ENCODE data around the gene WNT11.
"Not testable (repeated sequence)": the region's sequence is repeated elsewhere in the genome, so short reads cannot be mapped to it uniquely, and the experiment has no call there.

The WNT11 gene

DNA sequence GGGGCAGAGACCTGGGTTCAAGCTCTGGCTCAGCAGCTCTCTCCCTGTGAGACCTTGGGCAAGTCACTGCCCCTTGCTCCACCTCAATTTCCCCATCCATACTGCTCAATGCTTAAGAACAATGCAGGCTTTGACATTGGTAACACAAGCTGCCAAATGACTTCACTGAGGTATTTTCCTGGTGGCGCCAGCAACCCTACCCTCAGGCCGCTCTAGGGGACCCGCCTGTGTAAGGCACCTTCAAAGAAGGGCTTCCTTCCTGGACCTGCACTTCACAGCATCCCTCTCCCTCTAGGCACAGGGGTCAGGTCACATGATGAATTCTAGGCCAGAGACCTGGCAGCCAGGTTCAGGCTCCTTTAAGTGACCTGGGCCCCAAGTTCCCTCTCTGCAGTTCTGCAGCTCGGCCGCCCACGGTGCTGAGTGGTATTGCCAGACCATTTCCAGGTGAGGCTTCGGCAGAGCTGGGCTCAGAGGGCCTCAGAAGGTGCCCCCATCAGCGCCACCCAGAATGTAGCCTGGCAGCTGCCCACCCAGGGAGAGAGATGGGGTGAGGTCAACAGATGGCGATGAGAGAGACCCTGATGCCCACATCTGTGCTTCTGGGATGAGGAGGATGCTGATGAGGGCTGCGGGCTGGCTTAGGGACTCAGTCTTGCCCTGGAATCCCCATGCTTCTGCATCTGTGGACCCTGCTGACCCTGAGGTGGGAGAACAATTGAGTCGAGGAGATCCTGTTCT, 4.5 kb downstream of the WNT11 start:
- DNase-seq, result no peak

DNA sequence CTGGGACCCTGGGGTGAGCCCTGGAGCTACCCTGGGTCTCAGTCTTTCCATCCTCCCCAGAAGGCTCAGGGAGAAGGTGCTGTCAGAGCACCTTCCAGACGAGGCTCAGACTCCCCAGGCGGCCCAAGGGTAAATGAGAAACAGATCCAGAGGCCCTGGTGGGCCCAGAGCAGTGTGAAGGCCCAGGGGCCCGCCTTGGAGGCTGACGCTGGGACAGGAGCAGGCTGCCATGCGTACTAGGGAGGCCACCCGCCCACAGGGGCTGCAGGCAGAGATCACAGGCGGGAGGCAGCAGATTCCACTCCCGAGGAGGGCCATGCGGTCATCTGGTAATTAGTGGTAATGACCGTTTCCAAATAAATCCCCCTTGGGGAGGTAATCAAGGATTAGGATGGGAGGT, 5.2 kb downstream of the WNT11 start:
- DNase-seq, result no peak

DNA sequence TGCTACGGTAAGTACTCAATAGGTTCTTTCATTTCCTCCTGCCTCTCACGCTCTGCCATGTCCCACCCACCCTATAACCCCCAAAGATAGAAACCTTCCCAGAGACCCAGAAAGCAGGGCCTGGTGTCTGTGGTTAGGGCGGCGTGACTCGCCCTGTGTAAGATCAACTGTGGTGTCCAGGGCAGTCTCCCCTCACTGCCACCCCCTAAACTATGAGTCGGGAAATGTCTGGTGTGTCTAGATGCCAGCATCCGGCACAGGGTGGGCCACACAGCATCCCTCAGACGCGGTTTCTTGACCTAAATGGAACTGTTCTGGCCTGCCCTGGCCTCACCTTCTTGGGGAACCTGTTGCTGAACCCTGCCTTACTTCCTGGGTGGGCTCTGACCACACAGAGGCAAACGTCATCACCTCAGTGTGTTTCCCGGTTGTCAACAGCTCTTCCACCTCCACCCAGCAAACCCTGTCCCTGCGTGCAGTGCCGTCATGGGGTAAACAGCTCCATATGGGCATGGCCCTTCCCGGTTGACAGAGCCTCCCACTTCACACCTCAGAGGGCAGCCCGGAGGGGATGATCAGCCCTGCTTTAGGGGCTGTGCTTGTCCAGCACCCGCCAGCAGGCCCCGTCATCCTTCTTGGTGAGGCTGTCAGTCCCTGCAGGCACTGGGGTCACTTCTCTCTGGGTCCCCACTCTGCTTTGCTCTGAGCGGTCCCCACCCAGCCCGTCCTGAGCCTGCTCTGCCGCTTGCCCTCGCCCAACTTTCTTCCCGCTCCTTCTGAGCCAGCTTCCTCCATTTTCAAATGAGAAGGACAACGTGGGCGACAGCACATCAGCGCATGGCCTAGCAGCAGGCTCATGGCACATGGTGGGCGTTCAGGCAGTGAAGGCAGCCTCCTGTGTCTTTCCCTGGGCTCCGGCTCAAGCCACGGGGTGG, 6.0 kb downstream of the WNT11 start:
- peak in 2 of 4 experiments; percentile 23 to 27 for DNase-seq

DNA sequence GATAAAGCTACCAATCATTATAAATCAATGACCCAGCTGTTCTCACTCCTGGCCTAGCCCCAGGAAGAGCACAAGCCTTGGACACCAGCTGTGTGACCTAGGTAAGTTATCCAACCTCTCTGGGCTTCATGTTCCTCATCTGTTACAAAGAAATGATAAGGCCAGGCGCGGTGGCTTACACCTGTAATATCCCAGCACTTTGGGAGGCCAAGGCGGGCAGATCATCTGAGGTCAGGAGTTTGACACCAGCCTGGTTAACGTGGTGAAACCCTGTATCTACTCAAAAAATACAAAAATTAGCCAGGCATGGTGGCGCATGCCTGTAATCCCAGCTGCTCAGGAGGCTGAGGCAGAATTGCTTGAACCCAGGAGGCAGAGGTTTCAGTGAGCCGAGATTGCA, 7.6 kb downstream of the WNT11 start:
- DNase-seq, result not testable (repeated sequence)

DNA sequence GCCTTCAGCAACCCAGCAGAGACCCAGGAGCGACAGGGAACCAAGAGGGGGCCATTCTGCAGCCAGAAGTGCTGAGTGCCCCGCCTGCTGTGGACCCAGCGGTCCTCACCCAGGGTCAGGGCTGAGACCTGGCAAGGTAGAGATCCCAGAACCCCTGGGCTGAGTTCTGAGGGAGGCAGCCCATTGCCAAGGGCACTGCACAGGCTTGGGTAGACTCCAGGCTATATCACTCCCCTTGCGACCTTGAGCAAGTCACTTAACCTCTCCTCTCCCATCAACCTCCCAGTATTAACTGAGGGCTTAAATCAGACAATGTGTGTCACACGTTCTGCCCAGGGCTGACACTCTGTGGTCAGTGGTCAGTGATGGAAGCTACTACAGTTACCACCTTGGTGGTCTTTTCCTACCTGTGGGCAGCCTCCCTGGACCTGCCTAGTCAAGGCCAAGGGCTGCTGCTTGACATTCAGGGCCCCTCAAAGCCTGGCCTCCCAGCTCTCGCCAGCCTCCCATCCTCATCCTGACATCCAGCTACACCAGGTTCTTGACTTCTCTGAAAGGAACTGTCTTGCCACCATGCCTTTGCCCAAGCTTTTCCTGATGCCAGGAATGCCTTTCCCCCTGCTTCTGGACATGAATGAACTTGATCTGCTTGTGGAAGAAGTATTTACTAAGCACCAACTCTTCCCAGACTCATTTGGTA, 8.2 kb downstream of the WNT11 start:
- no peak for DNase-seq

DNA sequence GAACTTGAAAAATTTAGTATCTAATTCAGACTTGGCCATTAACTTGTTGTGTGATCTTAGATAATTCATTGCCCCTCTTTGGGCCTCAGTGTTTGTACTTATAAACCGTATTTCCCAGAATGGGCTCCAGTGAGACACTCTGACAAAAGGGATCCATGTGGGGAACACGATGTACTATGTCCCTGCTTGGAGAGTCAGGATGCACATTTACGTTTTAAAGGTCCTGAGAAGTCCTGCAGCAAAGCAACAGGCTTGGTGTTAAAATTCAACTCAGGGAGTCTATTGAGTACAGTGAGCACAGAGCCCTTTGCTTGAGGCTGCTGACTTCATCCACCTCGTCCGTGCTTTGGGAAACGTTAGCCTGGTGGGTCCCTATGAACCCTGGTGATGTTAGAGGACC, 9.0 kb downstream of the WNT11 start:
- DNase-seq, result no peak

DNA sequence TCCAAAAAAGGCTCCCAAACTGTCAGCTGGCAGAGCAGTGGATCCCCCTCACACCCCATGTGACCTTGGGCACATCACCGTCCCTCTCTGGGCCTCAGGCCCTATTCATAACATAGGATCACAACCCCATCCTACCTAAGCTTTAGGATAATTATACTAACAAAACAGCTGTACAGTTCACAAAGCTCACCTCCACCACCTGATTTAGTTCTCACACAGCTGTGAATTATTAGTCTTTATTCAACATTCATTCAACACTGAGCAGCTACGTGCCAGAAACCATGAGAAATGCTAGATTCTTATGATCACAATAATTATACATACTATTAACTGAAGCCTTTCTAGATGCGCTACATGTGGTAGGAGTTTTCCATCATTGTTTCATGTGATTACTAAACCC, 9.5 kb downstream of the WNT11 start:
- DNase-seq, result no peak

DNA sequence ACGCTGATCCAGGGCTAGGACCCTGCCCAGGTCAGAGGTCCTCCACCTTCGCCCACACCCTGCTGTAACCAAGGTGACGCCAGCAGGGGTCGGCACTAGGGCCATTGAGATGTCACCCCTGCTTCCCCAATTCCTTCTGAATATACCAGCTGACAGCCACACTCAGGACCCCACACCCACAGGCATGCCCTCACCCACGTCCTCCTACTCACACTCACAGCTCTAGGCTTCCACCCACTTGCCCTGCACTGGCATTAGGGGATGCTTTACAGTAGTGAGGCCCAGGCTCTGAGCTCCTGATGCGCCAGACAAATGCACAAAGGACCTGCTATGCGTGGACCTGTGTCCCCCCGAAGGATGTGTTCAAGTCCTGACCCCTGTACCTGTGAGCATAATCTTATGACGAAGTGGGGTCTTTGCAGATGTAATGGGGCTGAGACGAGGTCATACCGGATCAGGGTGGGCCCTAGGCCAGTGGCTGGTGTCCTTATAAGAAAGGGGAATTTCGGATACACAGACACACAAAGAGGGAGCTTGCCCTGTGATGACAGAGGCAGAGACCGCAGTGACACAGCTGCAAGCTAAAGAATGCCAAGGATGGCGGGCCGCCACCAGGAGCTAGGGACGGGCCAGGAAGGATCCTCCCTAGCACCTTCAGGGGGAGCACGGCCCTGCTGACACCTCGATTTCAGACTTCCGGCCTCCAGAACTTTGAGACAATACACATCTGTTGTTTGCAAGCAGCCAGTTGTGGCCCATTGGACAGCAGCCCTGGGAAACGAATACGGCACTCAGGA, 11.2 kb downstream of the WNT11 start:
- no peak for DNase-seq

DNA sequence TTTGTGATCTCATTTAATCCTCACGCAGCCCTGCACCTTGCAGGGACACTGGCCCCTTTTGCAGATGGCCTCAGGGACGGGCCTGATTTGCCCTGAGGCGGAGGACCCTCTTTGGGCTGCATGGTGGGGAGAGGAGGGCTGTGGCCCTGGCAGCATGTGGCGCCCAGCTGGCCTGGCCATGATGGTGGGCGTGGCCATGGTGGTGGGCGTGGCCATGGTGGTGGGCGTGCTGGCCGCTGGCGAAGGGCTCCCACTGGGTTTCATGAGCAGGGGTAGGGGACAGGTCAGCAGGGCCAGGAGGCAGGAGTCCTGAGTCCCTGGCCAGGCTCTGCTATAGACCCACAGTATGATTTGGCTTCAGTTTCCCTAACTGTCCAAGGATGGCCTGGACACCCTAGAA, 13.1 kb downstream of the WNT11 start:
- no peak for DNase-seq

DNA sequence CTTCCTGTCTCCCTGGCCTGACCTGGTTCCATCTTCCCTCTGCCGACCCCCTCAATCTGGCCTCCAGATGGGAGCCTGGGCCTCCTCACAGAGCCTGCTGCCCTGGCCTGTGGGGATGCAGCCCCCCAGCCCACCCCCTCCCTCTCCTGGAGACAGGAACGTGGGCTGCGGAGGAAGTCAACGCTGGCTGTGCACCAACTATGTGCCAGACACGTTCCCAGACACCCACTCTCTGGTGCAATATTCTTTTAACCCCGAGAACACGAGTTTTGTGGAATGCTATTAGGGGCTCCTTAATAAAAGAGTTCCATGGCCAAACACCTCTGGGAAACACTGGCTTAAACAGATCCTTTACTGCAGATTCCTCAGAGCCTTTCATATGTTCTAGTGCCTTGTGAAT, 15.9 kb downstream of the WNT11 start:
- no peak for DNase-seq

DNA sequence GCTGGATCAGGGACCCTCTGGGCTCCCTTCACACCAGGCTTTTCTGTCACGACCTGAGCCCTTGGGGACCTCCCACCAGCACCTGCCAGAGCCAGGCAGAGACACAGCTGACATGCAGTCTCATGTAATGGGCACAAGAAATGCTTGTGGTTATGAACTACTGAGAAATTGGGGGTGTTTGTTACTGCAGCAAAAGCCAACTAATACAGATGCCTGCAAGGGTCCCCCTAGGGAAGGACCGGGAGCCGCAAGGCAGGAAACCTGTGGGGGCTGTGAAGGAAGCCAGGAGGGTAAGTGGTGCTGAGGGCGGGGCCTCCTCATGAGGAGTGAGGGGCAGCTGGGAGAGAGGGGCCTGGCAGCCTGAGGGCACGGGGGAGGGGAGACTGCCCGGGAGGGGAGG, 16.6 kb downstream of the WNT11 start:
- DNase-seq, result no peak

DNA sequence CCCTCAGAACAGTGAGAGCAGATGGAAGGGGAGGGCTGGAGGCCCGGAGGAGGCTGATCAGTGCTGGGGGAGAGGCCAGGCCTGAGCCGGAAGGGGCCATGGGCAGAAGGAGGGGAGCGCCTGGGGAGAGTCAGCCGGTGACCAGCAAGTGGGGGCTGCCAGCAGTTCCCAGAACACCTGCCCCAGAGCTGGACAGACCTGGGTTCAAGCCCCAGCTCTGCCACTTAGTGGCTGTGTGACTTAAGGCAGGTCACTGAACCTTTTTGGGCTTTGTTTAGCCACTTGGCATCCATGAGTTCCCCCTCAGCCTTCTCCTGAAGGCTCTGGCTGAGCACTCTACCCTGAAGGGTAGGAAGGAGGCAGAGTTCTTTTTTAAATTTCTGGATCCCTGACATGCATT, 17.4 kb downstream of the WNT11 start:
- DNase-seq, result no peak

DNA sequence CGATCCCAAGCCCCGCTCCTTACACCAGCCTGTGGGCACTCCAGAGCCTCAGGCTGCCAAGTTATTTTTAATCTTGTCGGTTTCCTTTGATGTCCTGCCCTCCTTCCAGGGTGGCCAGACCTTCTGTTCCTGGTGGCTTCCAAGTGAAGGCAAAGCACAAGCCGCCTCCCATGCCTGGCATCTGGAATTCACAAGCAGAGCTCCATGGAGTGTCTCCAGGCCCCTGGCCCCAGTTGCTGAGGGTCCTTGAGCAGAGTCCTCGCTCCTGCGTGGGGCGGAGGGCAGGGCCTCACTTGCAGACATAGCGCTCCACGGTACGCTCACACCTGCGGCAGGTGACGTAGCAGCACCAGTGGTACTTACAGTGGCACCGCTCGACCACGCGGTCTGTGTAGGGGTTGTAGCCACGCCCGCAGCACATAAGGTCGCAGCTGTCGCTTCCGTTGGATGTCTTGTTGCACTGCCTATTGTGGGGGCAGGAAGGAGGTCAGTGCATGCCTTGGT, 19.5 kb downstream of the WNT11 start:
- DNase-seq, result no peak

DNA sequence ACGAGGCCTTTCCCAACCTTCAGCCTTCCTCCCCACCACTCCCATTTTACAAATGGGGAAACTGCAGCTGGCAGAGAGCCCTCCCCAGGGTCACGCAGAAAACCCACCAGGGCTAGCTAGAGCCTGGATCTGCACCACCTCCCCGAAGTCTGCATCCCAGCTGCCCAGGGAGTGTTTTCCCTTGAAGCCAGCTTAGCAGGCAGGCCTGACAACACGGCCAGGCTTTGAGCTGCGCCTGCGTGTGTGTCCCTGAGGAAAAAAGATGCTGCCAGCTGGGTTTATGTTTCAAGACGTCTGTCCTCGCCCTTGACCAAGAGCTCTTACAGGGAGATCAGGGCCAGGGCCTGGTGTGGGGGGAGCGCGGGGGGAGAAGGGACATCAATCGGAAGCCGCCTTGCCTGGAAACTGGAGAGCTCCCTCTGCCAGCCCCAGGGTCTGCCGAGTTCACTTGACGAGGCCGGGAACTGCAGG, 20.3 kb downstream of the WNT11 start:
- DNase-seq, result no peak

DNA sequence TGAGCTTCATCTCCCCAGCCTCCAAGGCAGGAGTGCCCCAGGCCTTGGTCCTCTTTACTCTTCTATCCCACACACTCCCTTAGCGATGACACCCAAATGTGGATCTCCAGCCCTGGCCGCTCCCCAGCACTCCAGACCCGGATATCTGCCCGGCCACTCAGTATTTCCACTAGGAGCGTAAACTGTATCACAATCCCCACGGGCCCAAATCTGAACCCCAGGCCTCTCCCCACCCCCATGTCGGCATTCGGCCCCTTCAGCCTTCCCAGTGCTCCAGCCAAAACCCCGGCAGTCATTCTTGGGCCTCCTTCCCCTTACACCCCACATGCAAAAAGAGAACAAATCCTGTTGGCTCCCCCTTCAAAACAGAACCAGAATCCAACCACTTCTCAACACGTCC, 20.8 kb downstream of the WNT11 start:
- DNase-seq, result no peak

DNA sequence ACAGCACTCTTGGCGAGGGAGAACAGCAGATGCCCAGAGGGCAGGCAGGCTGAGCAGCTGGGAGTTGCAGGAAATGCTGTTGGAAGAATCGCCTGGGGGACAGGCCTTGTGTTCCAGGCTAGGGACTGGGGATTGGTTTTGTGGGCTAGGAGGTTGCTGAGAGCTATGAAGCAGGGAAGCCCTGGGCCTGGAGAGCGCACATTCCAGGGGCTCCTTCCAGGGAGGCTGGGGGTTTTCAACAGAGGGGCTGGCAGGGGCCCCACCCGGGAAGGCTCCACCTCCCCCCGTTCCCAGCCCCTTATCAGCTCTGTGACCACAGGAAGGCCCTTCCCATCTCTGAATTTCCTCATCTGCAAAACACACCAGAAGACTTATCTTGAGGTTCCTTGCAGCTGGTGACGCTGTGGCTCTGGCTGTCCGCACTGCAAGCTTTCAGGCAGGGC, 21.7 kb downstream of the WNT11 start:
- DNase-seq, result no peak

DNA sequence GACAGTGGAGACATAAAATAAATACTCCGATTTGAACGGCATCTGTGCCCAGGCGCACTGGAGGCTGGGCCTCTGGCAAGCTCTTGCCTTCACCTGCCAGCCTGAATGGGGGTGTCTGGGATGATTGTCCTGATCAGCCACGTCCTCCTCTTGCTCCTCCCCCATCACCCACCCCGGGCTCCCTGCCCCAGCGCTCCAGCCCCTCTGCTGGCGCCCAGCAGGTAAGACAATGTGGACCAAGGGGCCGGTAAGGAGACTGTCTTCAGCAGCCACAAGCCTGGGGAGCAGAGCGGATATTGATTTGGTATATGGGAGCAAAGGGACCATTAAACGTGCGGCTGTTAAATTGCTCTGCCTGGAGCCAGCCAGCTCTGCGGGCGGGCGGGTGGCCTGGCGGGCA, 24.9 kb downstream of the WNT11 start:
- no peak for DNase-seq

DNA sequence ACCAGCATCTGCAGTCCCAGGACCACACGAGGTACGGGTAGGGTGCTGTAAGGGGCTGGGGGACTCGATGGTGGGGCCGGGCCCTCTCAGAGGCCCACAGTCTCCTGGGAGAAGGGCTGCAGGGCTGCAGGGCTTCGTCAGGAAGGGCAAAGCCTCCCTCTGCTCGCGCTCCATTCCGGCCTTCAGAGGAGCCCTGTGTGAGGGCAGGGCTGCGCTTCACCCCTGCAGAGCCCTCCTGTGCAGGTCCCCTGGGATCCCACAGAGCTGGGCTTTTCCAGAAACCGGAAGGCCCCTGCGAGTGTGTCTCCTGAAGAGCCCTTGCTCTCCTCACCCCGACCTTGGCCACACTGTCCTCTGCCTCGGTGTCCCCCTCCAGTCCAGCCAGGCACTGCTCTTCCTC, 27.2 kb downstream of the WNT11 start:
- DNase-seq, result no peak

DNA sequence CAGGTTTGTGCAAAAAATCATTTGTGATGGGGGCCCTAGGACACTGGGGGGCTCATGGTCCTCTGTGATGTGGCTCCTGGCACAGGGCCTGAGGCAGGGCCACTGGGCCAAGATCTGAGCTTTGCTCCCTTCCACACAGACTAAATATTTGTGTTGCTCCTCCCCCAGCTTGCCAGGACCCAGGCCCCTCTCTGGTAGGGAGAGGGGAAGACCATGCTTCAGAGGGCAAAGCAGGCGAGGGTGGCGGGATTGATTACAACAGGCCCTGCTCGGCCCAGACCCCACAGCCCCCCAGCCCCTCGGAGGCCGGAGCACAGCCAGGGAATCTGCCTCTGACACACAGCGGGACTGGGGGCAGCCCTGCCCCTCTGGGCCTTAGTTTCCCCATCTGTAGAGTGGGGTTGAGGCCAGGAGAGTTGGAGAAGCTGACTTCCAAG, 29.0 kb downstream of the WNT11 start:
- DNase-seq, result no peak

DNA sequence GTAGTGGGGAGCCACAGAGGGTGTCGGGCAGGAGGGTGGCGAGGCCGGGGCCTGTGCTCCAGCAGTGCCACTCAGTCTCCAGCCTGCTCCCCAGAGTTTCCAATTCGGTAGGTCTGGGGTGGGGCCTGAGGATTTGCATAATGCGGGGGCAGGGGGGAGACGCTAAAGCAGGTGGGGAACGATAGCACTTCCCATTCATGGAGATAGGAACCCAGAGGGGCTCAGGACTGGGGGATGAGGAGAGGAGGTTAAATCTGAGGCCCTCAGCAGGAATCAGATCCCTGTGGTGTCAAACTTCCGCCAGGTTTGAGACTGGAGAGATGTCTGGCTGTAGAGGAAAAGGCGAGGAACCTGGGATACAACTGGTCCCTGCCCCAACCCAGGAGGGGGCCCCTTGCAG, 29.8 kb downstream of the WNT11 start:
- no peak for DNase-seq

DNA sequence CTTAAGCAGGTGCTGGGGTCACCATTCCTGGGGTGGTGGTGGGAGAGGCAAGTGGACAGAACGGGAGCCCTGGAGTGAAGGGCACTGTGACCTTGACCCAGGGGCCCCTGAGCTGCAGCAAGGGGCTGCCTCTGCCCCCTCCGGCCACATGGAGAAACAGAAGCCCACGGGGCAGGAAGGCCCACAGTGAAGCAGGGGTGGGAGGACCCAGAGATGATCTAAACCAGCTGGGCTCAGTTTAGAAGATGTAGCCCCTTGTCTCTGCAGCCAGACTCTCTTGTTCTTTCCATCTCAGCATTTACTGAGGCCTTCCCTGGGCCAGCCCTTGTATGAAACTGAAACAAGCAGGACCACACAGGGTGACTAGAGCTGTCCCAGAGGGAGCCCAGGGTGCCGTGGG, 30.5 kb downstream of the WNT11 start:
- DNase-seq, result no peak

DNA sequence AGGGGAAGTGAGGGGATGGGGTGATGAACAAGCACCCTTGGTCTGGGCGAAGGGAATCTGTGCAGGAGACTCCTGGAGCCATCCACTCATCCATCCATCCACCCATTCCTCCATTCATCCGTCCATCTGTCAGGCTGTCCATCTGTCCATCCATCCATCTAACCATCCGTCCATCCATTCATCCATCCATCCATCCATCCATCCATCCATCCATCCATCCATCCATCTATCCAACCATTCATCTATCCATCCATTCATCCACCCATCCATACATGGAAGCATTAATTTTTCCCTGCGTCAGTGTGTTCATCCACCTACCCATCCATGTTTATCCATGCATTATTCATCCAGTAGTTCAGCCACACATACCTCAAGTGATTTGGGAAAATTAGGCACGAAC, 32.0 kb downstream of the WNT11 start:
- DNase-seq, result no peak

Data from suppressor macrophage (primary cell).